Fibroblast of pulmonary artery (primary cell): ENCODE measurements around the gene ORAI2.

Experiments
- DNase-seq: peaks from one replicate; pipeline ENCODE4 v3.0.0-alpha.2; 2010; ENCODE audit warnings: low read depth
- H3K4me3 ChIP-seq: replicated peaks from 2 replicates; pipeline ENCODE4 v1.5.1; 2011; ENCODE audit warnings: low read depth, mild to moderate bottlenecking, control low read depth, low read length, moderate library complexity
- TF ChIP-seq, protein P1 (sequence below): IDR thresholded peaks from 2 replicates; pipeline ENCODE4 v1.5.1; 2011; ENCODE audit warnings: mild to moderate bottlenecking, control low read depth, low read length, inconsistent platforms; ENCODE audit errors: missing control alignments

ORAI2 gene

DNA sequence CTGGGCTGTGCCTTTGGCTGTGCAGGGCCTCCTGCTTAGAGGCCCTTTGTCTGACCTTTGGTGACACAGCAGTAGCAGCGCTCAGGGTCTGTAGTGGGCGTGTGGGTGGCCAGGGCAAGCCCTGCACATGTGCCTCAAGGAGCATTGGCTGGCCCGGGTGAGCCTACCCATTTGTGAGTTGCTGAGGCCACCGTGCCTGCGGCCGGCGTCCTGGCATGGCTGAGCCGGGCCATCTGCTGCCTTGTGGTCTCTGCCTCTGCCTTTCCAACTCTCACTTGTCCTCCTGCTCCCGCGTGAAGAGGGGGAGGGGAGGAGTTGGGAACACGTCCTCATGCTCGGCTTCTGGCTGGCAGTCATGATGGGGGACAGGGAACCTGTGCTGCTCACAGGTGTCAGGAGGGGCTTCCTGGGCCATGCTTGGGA is 9.2 kb upstream of the ORAI2 start:
- TF ChIP-seq, protein P1, sequence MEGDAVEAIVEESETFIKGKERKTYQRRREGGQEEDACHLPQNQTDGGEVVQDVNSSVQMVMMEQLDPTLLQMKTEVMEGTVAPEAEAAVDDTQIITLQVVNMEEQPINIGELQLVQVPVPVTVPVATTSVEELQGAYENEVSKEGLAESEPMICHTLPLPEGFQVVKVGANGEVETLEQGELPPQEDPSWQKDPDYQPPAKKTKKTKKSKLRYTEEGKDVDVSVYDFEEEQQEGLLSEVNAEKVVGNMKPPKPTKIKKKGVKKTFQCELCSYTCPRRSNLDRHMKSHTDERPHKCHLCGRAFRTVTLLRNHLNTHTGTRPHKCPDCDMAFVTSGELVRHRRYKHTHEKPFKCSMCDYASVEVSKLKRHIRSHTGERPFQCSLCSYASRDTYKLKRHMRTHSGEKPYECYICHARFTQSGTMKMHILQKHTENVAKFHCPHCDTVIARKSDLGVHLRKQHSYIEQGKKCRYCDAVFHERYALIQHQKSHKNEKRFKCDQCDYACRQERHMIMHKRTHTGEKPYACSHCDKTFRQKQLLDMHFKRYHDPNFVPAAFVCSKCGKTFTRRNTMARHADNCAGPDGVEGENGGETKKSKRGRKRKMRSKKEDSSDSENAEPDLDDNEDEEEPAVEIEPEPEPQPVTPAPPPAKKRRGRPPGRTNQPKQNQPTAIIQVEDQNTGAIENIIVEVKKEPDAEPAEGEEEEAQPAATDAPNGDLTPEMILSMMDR, result no peak
- no peak overlapping the region for H3K4me3 ChIP-seq
- no peak for DNase-seq

DNA sequence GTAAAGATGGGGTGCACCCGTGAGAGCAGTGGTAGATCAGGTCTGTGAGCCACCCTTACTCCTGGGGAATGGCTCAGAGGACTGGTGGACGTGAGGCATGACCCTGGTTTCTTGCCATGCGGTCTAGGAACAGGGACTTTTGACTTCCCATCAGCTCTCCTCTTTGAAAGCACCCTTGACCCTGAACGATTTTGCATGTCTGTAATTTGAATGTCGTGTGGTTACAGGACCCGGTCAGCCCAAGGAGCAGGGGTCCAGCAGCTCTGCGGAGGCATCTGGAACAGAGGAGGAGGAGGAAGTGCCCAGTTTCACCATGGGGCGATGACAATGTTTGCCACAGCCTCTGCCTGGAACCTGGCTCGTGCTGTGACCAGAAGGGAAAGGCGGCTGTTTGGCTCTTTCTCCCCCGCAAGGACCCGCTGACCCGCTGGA is 8.6 kb upstream of the ORAI2 start:
- no peak overlapping the region for H3K4me3 ChIP-seq
- no peak for DNase-seq
- TF ChIP-seq, protein P1, result no peak

DNA sequence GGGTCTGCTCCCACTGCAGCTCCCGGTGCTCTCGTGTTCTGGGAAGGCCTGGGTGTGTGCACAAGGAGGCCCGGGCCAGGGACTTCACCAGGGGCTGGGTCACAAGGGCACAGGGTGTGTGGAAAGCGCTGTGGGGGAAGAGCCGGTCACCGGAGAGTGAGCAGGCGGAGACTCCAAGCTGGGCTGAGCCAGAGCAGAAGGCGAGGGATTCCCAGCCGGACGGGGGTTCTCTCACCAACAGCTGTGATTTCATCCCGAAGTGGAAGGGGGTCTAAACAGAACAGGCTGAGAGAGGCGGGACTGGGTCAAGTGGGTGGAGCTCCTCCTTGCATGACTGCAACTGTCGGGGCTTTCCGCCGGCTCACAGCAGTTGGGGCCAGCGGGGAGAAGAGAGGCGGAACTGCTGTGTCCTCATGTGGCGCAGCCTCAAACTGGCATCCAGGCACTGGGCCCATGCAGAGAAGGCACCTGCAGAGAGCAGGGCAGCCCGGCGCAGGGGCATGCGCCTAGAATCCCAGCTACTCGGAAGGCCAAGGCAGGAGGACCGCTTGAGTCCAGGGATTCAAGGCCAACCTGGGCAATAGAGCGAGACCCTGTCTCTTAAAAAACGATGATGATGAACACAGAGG is 7.6 kb upstream of the ORAI2 start:
- DNase-seq, result no peak
- no peak overlapping the region for H3K4me3 ChIP-seq

DNA sequence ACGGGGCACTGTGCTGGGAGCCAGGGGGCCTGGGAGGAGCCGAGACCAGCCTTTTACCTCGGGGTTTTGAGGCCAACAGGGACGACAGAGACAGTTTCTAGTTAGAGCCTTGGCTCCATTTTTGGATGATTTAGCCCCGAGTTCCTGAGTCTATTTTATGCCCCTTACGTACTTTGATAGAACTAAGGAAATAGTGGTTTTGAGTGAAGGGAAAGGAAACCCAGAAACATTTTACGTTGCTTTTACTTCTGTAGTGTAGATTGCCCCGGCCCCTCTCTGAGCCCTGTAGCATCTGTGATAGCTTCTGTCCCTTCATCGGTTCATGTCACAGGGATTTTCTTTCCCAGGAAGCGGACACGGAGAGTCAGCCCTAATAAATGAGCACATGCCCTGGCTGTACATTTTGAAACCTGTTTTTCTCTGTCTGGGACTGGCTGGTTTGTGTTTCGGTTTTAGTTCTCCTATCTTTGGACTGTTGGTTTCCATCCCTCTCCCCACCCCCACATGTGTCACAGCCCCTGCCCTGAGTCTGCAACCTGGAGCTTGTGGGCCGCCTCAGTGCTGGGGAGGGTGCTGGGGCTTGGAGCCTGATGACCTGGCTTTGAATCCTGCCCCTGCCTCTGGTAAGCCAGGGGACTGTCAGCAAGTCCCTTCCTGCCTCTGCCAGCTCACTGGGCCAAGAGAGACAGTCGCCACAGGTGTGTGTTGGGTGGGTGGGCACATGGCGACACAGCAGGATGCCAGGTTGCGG is 6.9 kb upstream of the ORAI2 start:
- no peak overlapping the region for H3K4me3 ChIP-seq
- TF ChIP-seq, protein P1, result no peak
- no peak for DNase-seq

More for the DNA sequence above, 7.6 kb upstream of the ORAI2 start:
- TF ChIP-seq, protein P1, result no peak

DNA sequence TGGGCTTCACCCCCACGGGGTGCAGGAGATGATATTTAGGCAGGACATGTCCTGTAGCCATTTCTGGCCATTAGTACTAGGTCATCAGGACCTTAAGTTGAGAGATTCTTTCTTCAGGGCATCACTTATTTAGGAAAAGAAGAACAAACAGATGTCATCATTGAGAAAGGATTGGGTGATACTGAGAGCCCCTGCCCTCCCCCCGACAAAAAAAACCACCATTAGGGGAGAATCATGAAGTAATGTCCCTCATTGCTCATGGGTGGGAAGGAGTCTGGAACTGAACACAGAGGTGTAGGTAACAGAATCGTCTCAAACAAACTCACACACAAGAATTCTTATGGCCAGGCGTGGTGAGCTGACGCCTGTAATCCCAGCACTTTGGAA is 6.4 kb upstream of the ORAI2 start:
- DNase-seq, result no peak
- TF ChIP-seq, protein P1, result no peak
- no peak overlapping the region for H3K4me3 ChIP-seq

DNA sequence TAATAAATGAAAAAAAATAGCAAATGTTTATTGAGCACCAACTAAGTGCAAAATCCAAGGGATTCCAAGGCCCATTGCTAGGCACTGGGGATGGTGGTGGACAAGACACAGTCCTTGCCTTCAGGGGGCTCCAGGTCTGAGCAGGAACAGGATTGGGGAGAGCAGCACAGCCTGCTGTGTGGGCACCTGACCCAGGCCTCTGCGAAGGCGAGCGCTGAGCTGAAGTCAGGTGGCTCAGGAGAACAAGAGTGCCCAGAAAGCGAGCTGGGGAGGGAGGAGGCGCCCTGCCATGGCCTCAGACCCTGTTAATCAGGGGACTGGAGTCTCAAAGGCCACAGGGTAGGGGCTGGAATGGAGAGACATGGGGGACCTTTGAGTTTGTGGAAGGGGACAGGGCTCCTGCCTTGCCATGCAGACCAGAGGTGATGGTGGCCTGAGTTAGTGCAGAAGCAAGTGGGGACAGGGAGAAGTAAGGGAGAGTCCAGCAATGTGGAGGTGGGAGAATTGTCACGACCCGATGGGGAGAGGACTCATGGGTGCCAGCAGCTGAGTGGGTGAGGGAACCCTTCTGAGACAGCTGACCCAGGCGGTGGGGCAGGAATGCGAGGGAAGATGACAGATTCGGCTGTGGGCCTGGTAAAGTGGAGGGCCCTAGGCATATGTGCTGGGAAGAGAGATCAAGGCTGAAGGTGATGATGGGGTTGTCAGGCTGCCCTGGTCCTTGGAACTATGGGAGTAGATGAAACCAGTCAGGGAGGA is 4.1 kb upstream of the ORAI2 start:
- TF ChIP-seq, protein P1, result no peak
- H3K4me3 ChIP-seq, result no peak overlapping the region
- DNase-seq, result no peak
